ENCODE data around the gene TXNL4A.

- TF ChIP-seq EP300 (IDR thresholded peaks at IDR 0.05; ENCODE audit: borderline replicate concordance): no peak
- TF ChIP-seq REST (IDR thresholded peaks at IDR 0.05; ENCODE audit: low read depth): no peak
- no peak for TF ChIP-seq RAD21 (IDR thresholded peaks at IDR 0.05; ENCODE audit: low read depth)
These were observed 34.2 kb upstream of the TXNL4A start for GRCh38 chr18:80022613-80023012.

Data from Ishikawa (cell line).